Muscle of leg (tissue), 11 donors: ENCODE results near the gene MAN2A2. TPM values are rescaled to one million over a fixed set of nuclear protein-coding genes. Genes with fewer than 3 reads are reported as not detected.

Experiments
- DNase-seq: peaks from one replicate; pipeline ENCODE4 v3.0.0; 2013
- H3K27ac ChIP-seq: one replicate; pipeline ENCODE4 v1.5.1; 2013; ENCODE audit warnings: mild to moderate bottlenecking, low read length, control low read depth
- H3K27me3 ChIP-seq: one replicate; pipeline ENCODE4 v1.6.1; 2013; ENCODE audit warnings: low read length; ENCODE audit not compliant: control insufficient read depth, insufficient read depth
- H3K36me3 ChIP-seq: one replicate; pipeline ENCODE4 v1.6.1; 2013; ENCODE audit warnings: low read length; ENCODE audit not compliant: control insufficient read depth, insufficient read depth
- H3K4me1 ChIP-seq: one replicate; pipeline ENCODE4 v1.6.1; 2013; ENCODE audit warnings: low read length; ENCODE audit not compliant: control insufficient read depth, insufficient read depth
- H3K4me3 ChIP-seq: one replicate; pipeline ENCODE4 v1.5.1; 2013; ENCODE audit warnings: low read length, control low read depth
- H3K9me3 ChIP-seq: replicated peaks from 2 replicates; pipeline ENCODE4 v1.6.1; 2013; ENCODE audit warnings: low read depth, low read length; ENCODE audit not compliant: control insufficient read depth
- WGBS: methylation state at CpG from one replicate; pipeline ENCODE4 v1.1.5; 2013; ENCODE audit warnings: missing lambda C conversion rate; ENCODE audit not compliant: insufficient coverage; 5-methylcytosine and 5-hydroxymethylcytosine counted together
- polyA plus RNA-seq, 8 donors: library from polyadenylated mRNA; unstranded; fragments of 120-200 nt; gene quantifications; one replicate each; pipeline versions ENCODE4 v1.2.1 to v1.2.3, GENCODE V29; 2013; ENCODE audit warnings: inconsistent platforms in 1 of 8, low replicate concordance in 1 of 8; ENCODE audit not compliant: insufficient read length in 8 of 8, insufficient read depth in 1 of 8
- total RNA-seq: library from RNA; stranded (reverse); fragments of 120-200 nt; gene quantifications from one replicate; pipeline ENCODE4 v1.2.4, GENCODE V29; 2013

The MAN2A2 gene
- total and polyA plus RNA-seq, 9 donors = 9.2 to 40.3 (median 28.5) TPM

- peaks cover 33% of the 10 kb centered on the region for H3K4me1 ChIP-seq
- peak; percentile 58 for DNase-seq
- H3K27ac ChIP-seq = peak overlapping the region; percentile 96
- H3K4me3 ChIP-seq = peak overlapping the region; percentile 63
- H3K9me3 ChIP-seq = no peaks in the 10 kb centered on the region
- 0% methylated on average over 1 of the region's 7 CpGs for WGBS
- no peaks in the 10 kb centered on the region for H3K27me3 ChIP-seq
- H3K36me3 ChIP-seq = peaks cover 53% of the 10 kb centered on the region
Observed at GRCh38 chr15:90883526-90883975, 19.6 kb upstream of the MAN2A2 start.

- Histone ChIP-seq H3K4me1 (peaks cover 33% of the 10 kb centered on the region), H3K27ac (peak within 1 kb of the TSS; percentile 96), H3K9me3 (no peaks in the 10 kb centered on the region), H3K27me3 (no peaks in the 10 kb centered on the region), H3K4me3 (peak within 1 kb of the TSS; percentile 63), H3K36me3 (peaks cover 47% of the 10 kb centered on the region)
- peak; percentile 93 for DNase-seq
- 1% methylated on average over 48 of the region's 58 CpGs for WGBS
Observed at GRCh38 chr15:90883976-90884718, 19.0 kb upstream of the MAN2A2 start, which contains the start of gene FES. TSS of gene FES (plus strand) at chr15:90884504. CDS start at chr15:90885046, 542 bp downstream.

GRCh38 chr15:90884719-90885431 is 18.2 kb upstream of the MAN2A2 start:
- DNase-seq = no peak
- Histone ChIP-seq H3K4me3 (peak overlapping the region; percentile 63), H3K9me3 (no peaks in the 10 kb centered on the region), H3K27ac (peak overlapping the region; percentile 96), H3K27me3 (no peaks in the 10 kb centered on the region), H3K4me1 (peaks cover 33% of the 10 kb centered on the region), H3K36me3 (peaks cover 45% of the 10 kb centered on the region)
- WGBS = 14% methylated on average over 16 of the region's 16 CpGs

- WGBS = 41% methylated on average over 11 of the region's 23 CpGs
- H3K36me3 ChIP-seq = peaks cover 45% of the 10 kb centered on the region
- H3K27me3 ChIP-seq = no peaks in the 10 kb centered on the region
- H3K9me3 ChIP-seq = no peaks in the 10 kb centered on the region
- DNase-seq = peak; percentile 82
- peak overlapping the region; percentile 63 for H3K4me3 ChIP-seq
- H3K27ac ChIP-seq = peak overlapping the region; percentile 96
- H3K4me1 ChIP-seq = peaks cover 33% of the 10 kb centered on the region
Observed at GRCh38 chr15:90885432-90886290, 17.4 kb upstream of the MAN2A2 start.

- H3K4me3 ChIP-seq = no peak overlapping the region
- H3K27me3 ChIP-seq = no peaks in the 10 kb centered on the region
- no peaks in the 10 kb centered on the region for H3K9me3 ChIP-seq
- no peak overlapping the region for H3K27ac ChIP-seq
- DNase-seq = no peak
- peaks cover 45% of the 10 kb centered on the region for H3K36me3 ChIP-seq
- no CpG with 5 or more reads among the region's 5 CpGs for WGBS
- peaks cover 33% of the 10 kb centered on the region for H3K4me1 ChIP-seq
Observed at GRCh38 chr15:90886291-90886614, 16.8 kb upstream of the MAN2A2 start.

GRCh38 chr15:90887037-90887481 is 16.0 kb upstream of the MAN2A2 start:
- no peak for DNase-seq
- Histone ChIP-seq H3K4me3 (no peak overlapping the region), H3K9me3 (no peaks in the 10 kb centered on the region), H3K4me1 (peaks cover 33% of the 10 kb centered on the region), H3K27me3 (no peaks in the 10 kb centered on the region), H3K27ac (no peak overlapping the region), H3K36me3 (peaks cover 46% of the 10 kb centered on the region)
- 90% methylated on average over 10 of the region's 13 CpGs for WGBS

GRCh38 chr15:90889313-90889730 is 13.8 kb upstream of the MAN2A2 start:
- no peaks in the 10 kb centered on the region for H3K9me3 ChIP-seq
- H3K27me3 ChIP-seq = no peaks in the 10 kb centered on the region
- H3K27ac ChIP-seq = no peak overlapping the region
- peaks cover 66% of the 10 kb centered on the region for H3K36me3 ChIP-seq
- DNase-seq = no peak
- H3K4me3 ChIP-seq = no peak overlapping the region
- peaks cover 21% of the 10 kb centered on the region for H3K4me1 ChIP-seq
- WGBS = 82% methylated on average over 18 of the region's 18 CpGs

GRCh38 chr15:90889736-90890456 is 13.2 kb upstream of the MAN2A2 start:
- 83% methylated on average over 26 of the region's 31 CpGs for WGBS
- DNase-seq = no peak
- Histone ChIP-seq H3K4me1 (peaks cover 16% of the 10 kb centered on the region), H3K9me3 (no peaks in the 10 kb centered on the region), H3K4me3 (no peak overlapping the region), H3K36me3 (peaks cover 69% of the 10 kb centered on the region), H3K27me3 (no peaks in the 10 kb centered on the region), H3K27ac (no peak overlapping the region)

- DNase-seq = no peak
Observed at GRCh38 chr15:90890839-90891238, 12.3 kb upstream of the MAN2A2 start.

More at GRCh38 chr15:90890839-90891238, 12.3 kb upstream of the MAN2A2 start:
- WGBS = 72% methylated on average over 6 of the region's 12 CpGs
- no peaks in the 10 kb centered on the region for H3K9me3 ChIP-seq
- H3K36me3 ChIP-seq = peaks cover 77% of the 10 kb centered on the region
- no peaks in the 10 kb centered on the region for H3K27me3 ChIP-seq
- H3K4me1 ChIP-seq = peaks cover 7% of the 10 kb centered on the region
- H3K4me3 ChIP-seq = no peak overlapping the region
- H3K27ac ChIP-seq = no peak overlapping the region
